Measurements from ENCODE around the gene CPEB4. TPM values are rescaled to one million over a fixed set of nuclear protein-coding genes. Genes with fewer than 3 reads are reported as not detected.

Gene CPEB4
- total and polyA plus RNA-seq, 2 experiments from 2014 or later: 5.9 to 10.2 TPM

DNA sequence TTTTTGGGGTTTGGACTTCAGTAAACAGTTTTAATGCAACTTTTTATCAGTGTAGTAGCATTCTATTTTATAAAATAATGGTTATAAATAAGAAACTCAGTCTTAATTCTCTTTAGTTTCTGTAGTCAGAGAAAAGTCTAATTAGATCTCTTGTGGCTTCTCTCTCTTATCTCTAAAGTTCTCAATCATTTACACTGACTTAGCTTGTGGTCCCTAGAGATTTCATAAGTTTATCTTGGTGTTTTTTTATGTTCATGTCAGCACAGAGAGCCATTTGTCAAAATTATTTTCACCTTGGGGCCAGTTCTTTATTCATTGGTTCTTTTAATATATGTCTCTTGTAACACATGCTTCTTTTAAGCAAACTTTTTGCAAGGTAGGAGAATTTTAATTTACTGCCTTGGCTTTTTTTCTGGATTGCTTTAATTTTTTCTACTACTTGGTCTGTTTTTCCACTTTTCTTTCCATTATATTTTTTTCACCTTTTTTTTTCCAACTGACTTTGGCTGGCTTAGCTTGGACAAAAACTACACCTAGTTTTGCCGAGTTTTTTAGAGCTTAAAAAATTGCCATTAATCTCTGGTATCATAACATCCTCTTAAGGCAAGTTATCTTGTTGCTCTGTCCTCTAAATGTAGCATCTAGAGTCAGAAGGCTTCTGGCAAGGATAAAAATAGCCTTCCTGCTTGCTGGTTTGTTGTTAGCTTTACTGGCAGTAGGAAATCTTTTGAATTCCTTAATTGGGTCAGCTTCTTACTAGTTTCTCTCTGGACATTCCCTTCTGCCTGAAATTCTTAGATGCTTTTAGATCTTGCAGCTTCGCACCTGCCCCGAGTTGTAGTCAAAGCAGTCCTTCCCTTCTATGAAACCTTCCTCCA, 35.3 kb downstream of the CPEB4 start (continued):
- TF ChIP-seq, protein P1, sequence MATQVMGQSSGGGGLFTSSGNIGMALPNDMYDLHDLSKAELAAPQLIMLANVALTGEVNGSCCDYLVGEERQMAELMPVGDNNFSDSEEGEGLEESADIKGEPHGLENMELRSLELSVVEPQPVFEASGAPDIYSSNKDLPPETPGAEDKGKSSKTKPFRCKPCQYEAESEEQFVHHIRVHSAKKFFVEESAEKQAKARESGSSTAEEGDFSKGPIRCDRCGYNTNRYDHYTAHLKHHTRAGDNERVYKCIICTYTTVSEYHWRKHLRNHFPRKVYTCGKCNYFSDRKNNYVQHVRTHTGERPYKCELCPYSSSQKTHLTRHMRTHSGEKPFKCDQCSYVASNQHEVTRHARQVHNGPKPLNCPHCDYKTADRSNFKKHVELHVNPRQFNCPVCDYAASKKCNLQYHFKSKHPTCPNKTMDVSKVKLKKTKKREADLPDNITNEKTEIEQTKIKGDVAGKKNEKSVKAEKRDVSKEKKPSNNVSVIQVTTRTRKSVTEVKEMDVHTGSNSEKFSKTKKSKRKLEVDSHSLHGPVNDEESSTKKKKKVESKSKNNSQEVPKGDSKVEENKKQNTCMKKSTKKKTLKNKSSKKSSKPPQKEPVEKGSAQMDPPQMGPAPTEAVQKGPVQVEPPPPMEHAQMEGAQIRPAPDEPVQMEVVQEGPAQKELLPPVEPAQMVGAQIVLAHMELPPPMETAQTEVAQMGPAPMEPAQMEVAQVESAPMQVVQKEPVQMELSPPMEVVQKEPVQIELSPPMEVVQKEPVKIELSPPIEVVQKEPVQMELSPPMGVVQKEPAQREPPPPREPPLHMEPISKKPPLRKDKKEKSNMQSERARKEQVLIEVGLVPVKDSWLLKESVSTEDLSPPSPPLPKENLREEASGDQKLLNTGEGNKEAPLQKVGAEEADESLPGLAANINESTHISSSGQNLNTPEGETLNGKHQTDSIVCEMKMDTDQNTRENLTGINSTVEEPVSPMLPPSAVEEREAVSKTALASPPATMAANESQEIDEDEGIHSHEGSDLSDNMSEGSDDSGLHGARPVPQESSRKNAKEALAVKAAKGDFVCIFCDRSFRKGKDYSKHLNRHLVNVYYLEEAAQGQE (IDR thresholded peaks at IDR 0.05; ENCODE audit: unreplicated experiment): no peak
- TF ChIP-seq ZNF331 (CRISPR knock-in tag; IDR thresholded peaks at IDR 0.05; ENCODE audit: low read depth) (no peak), NANOG (IDR thresholded peaks at IDR 0.05; ENCODE audit: borderline replicate concordance) (no peak), POLR2AphosphoS5 (IDR thresholded peaks at IDR 0.05; ENCODE audit: low read depth) (no peak)

GRCh38 chr5:173924899-173925298, 36.8 kb downstream of the CPEB4 start:
- Mint-ChIP-seq H3K36me3 (ENCODE audit: low read depth) (peaks cover 2% of the 10 kb centered on the region; the same call in 2 of the 3 replicates), H3K27ac (peak overlapping the region; percentile 51), H3K27me3 (ENCODE audit: insufficient read depth, low read depth, poor library complexity) (no peaks in the 10 kb centered on the region), H3K9me3 (no peaks in the 10 kb centered on the region), H3K4me3 (no peak overlapping the region; the same call in 2 of the 3 replicates), H3K4me1 (peaks cover 33% of the 10 kb centered on the region)
- H3F3A ChIP-seq (replicated peaks; ENCODE audit: low read depth): no peaks in the 10 kb centered on the region
- no peaks in the 10 kb centered on the region for H4K20me1 ChIP-seq (replicated peaks; ENCODE audit: insufficient read depth)
- peaks cover 26% of the 10 kb centered on the region for H3K4me1 ChIP-seq (ENCODE audit: insufficient read depth)
- H3K27me3 ChIP-seq (ENCODE audit: insufficient read depth): no peaks in the 10 kb centered on the region
- H3K4me2 ChIP-seq: no peak overlapping the region
- no peak overlapping the region for H2AFZ ChIP-seq
- peak; percentile 75 for ATAC-seq
- peaks cover 8% of the 10 kb centered on the region; the same call in 1 of the 2 replicates for H3K79me2 ChIP-seq (replicated peaks; ENCODE audit: insufficient read depth)
- H3K27ac ChIP-seq (ENCODE audit: low read depth): peak overlapping the region; percentile 50
- no peaks in the 10 kb centered on the region for H3K9me2 ChIP-seq (ENCODE audit: insufficient read depth)
- TF ChIP-seq STAT1 (IDR thresholded peaks at IDR 0.05; ENCODE audit: unreplicated experiment) (no peak), ZNF114 (CRISPR knock-in tag; IDR thresholded peaks at IDR 0.05) (no peak), ZNF331 (CRISPR knock-in tag; IDR thresholded peaks at IDR 0.05; ENCODE audit: low read depth) (no peak), ETS1 (IDR thresholded peaks at IDR 0.05) (no peak), NANOG (IDR thresholded peaks at IDR 0.05; ENCODE audit: borderline replicate concordance) (no peak), POLR2AphosphoS5 (IDR thresholded peaks at IDR 0.05; ENCODE audit: low read depth) (no peak), JUNB (IDR thresholded peaks at IDR 0.05; ENCODE audit: unreplicated experiment) (no peak), EZH2phosphoT487 (IDR thresholded peaks at IDR 0.05; ENCODE audit: unreplicated experiment) (no peak)
- TF ChIP-seq, protein P2, sequence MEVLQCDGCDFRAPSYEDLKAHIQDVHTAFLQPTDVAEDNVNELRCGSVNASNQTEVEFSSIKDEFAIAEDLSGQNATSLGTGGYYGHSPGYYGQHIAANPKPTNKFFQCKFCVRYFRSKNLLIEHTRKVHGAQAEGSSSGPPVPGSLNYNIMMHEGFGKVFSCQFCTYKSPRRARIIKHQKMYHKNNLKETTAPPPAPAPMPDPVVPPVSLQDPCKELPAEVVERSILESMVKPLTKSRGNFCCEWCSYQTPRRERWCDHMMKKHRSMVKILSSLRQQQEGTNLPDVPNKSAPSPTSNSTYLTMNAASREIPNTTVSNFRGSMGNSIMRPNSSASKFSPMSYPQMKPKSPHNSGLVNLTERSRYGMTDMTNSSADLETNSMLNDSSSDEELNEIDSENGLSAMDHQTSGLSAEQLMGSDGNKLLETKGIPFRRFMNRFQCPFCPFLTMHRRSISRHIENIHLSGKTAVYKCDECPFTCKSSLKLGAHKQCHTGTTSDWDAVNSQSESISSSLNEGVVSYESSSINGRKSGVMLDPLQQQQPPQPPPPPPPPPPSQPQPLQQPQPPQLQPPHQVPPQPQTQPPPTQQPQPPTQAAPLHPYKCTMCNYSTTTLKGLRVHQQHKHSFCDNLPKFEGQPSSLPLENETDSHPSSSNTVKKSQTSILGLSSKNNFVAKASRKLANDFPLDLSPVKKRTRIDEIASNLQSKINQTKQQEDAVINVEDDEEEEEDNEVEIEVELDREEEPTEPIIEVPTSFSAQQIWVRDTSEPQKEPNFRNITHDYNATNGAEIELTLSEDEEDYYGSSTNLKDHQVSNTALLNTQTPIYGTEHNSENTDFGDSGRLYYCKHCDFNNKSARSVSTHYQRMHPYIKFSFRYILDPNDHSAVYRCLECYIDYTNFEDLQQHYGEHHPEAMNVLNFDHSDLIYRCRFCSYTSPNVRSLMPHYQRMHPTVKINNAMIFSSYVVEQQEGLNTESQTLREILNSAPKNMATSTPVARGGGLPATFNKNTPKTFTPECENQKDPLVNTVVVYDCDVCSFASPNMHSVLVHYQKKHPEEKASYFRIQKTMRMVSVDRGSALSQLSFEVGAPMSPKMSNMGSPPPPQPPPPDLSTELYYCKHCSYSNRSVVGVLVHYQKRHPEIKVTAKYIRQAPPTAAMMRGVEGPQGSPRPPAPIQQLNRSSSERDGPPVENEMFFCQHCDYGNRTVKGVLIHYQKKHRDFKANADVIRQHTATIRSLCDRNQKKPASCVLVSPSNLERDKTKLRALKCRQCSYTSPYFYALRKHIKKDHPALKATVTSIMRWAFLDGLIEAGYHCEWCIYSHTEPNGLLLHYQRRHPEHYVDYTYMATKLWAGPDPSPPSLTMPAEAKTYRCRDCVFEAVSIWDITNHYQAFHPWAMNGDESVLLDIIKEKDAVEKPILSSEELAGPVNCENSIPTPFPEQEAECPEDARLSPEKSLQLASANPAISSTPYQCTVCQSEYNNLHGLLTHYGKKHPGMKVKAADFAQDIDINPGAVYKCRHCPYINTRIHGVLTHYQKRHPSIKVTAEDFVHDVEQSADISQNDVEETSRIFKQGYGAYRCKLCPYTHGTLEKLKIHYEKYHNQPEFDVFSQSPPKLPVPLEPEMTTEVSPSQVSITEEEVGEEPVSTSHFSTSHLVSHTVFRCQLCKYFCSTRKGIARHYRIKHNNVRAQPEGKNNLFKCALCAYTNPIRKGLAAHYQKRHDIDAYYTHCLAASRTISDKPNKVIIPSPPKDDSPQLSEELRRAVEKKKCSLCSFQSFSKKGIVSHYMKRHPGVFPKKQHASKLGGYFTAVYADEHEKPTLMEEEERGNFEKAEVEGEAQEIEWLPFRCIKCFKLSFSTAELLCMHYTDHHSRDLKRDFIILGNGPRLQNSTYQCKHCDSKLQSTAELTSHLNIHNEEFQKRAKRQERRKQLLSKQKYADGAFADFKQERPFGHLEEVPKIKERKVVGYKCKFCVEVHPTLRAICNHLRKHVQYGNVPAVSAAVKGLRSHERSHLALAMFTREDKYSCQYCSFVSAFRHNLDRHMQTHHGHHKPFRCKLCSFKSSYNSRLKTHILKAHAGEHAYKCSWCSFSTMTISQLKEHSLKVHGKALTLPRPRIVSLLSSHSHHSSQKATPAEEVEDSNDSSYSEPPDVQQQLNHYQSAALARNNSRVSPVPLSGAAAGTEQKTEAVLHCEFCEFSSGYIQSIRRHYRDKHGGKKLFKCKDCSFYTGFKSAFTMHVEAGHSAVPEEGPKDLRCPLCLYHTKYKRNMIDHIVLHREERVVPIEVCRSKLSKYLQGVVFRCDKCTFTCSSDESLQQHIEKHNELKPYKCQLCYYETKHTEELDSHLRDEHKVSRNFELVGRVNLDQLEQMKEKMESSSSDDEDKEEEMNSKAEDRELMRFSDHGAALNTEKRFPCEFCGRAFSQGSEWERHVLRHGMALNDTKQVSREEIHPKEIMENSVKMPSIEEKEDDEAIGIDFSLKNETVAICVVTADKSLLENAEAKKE (CRISPR knock-in tag; IDR thresholded peaks at IDR 0.05): no peak
- TF ChIP-seq, protein P3, sequence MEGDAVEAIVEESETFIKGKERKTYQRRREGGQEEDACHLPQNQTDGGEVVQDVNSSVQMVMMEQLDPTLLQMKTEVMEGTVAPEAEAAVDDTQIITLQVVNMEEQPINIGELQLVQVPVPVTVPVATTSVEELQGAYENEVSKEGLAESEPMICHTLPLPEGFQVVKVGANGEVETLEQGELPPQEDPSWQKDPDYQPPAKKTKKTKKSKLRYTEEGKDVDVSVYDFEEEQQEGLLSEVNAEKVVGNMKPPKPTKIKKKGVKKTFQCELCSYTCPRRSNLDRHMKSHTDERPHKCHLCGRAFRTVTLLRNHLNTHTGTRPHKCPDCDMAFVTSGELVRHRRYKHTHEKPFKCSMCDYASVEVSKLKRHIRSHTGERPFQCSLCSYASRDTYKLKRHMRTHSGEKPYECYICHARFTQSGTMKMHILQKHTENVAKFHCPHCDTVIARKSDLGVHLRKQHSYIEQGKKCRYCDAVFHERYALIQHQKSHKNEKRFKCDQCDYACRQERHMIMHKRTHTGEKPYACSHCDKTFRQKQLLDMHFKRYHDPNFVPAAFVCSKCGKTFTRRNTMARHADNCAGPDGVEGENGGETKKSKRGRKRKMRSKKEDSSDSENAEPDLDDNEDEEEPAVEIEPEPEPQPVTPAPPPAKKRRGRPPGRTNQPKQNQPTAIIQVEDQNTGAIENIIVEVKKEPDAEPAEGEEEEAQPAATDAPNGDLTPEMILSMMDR (conservative IDR thresholded peaks at IDR 0.05; ENCODE audit: low read depth in 2 of 2): no peak
- H3K36me3 ChIP-seq (ENCODE audit: insufficient read depth): no peaks in the 10 kb centered on the region
- peak; percentile 17 for DNase-seq (ENCODE audit: low spot score)
- H3K4me3 ChIP-seq: no peak overlapping the region
